Gastrocnemius medialis (tissue), 4 donors: ENCODE measurements around the gene YBX2. TPM values are rescaled to one million over a fixed set of nuclear protein-coding genes. Genes with fewer than 3 reads are reported as not detected.

ENCODE experiments used
- ATAC-seq, 2 donors: fragments of 150-250 bp; one replicate each; pipeline ENCODE4 v1.9.1; 2016
- DNase-seq, 2 donors: peaks; one replicate each; pipeline ENCODE4 v3.0.0-alpha.2; 2019
- H3K27ac ChIP-seq, 4 donors: fragments of 200-600 bp; sonication (generic); 1 replicate in 1 of 4; 2 replicates in 3 of 4; pipeline ENCODE4 v1.5.1; 2016 to 2018; ENCODE audit warnings: mild to moderate bottlenecking in 2 of 4, moderate library complexity in 1 of 4
- H3K27me3 ChIP-seq, 3 donors: fragments of 200-600 bp; sonication (generic) in 2 of 3; 1 replicate in 1 of 3; 2 replicates in 2 of 3; pipeline versions ENCODE4 v1.5.1 to v1.6.0; 2016 to 2019; ENCODE audit warnings: mild to moderate bottlenecking in 1 of 3, moderate library complexity in 1 of 3
- H3K36me3 ChIP-seq, 2 donors: fragments of 200-600 bp; sonication (generic) in 1 of 2; one replicate each; pipeline ENCODE4 v1.5.1; 2017 to 2018
- H3K4me1 ChIP-seq, 2 donors: fragments of 200-600 bp; sonication (generic) in 1 of 2; one replicate each; pipeline ENCODE4 v1.5.1; 2016 to 2017; ENCODE audit warnings: mild to moderate bottlenecking in 2 of 2
- H3K4me3 ChIP-seq, 4 donors: fragments of 200-600 bp; sonication (generic) in 3 of 4; 1 replicate in 1 of 4; 2 replicates in 3 of 4; pipeline ENCODE4 v1.5.1; 2016 to 2019; ENCODE audit warnings: mild to moderate bottlenecking in 2 of 4
- H3K9me3 ChIP-seq, 3 donors: fragments of 200-600 bp; sonication (generic) in 2 of 3; 1 replicate in 1 of 3; 2 replicates in 2 of 3; pipeline ENCODE4 v1.5.1; 2016 to 2019
- POLR2A ChIP-seq, 2 donors: fragments of 450-650 bp; IDR thresholded peaks; one replicate each; pipeline ENCODE4 v1.6.1; 2017; ENCODE audit warnings: antibody characterized with exemption in 2 of 2, mild to moderate bottlenecking in 2 of 2, moderate library complexity in 2 of 2
- in situ Hi-C, 4 donors: fragments of 200-750 bp; cut with MboI; loops; one replicate each; pipeline versions ENCODE4 v1.15.0 to v1.8.0; 2017; ENCODE audit warnings: low sequenced_read_pairs in 4 of 4
- intact Hi-C: fragments of 100-400 bp; cut with DNase I; formaldehyde crosslinking; loops from one replicate; pipeline ENCODE4 v1.15.1; 2023; ENCODE audit warnings: low total_unique reads
- total RNA-seq, 4 donors: library from RNA; depleted of rRNA; stranded (reverse); fragments of >200 nt; gene quantifications; one replicate each; pipeline versions ENCODE4 v1.1.0 to v1.2.3, GENCODE V29; 2016
- TF ChIP-seq, protein P1 (sequence below), 5 experiments: fragments of 450-650 bp in 3 of 5; fragments of 200-600 bp in 2 of 5; sonication (generic) in 2 of 5; IDR thresholded peaks in 4 of 5; conservative IDR thresholded peaks in 1 of 5; 1 replicate in 4 of 5; 2 replicates in 1 of 5; pipeline ENCODE4 v1.5.1; 2016 to 2019; ENCODE audit warnings: antibody characterized with exemption in 5 of 5, mild to moderate bottlenecking in 3 of 5, moderate library complexity in 3 of 5

The YBX2 gene
- total RNA-seq, 4 donors from 2014 or later, result 0.42 to 2.2 (median 0.46) TPM; not detected in 1

DNA sequence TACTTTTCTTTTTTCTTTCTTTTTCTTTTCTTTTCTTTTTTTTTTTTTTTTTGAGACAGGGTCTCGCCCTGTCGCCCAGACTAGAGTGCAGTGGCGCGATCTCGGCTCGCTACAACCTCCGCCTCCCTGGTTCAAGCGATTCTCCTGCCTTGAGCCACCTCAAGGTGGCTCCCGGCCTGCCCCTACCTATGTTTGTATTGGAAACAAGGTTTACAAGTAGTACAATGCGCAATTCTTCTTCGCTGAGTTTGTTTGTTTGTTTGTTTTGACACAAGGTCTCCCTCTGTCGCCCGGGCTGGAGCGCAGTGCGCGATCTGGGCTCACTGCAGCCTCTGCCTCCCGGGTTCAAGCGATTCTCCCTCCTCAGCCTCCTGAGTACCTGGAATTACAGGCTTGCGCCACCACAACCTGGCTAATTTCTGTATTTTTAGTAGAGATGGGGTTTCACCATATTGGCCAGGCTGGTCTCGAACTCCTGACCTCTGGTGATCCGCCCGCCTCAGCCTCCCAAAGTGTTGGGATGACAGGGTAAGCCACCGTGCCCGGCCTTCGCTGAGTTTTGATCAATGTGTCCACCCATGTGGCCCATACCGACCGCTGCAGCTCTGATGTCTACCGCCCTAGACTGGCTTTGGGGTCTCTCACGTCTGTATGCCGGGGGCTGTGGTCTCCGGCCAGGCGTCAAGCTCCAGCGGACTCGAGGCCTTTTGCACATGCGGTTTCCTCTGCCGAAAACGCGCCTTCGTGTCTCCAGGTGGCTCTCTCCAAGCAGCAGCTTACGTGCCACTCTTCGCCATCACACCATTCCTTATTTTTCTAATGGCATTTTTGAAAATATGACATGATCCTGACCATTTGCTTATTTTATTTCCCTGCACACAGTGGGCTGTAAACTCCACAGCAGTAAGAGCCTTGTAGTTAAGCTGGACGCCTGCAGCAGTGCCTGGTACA lies 1.1 kb upstream of the YBX2 start:
- intact Hi-C loops, result loop anchor here (1.0 kb wide), 2 partner anchors 15 to 76 kb away; partner anchors contain the start of genes ACADVL and DLG4
- TF ChIP-seq POLR2A (IDR thresholded peaks at IDR 0.05), result no peak
- TF ChIP-seq, protein P1, sequence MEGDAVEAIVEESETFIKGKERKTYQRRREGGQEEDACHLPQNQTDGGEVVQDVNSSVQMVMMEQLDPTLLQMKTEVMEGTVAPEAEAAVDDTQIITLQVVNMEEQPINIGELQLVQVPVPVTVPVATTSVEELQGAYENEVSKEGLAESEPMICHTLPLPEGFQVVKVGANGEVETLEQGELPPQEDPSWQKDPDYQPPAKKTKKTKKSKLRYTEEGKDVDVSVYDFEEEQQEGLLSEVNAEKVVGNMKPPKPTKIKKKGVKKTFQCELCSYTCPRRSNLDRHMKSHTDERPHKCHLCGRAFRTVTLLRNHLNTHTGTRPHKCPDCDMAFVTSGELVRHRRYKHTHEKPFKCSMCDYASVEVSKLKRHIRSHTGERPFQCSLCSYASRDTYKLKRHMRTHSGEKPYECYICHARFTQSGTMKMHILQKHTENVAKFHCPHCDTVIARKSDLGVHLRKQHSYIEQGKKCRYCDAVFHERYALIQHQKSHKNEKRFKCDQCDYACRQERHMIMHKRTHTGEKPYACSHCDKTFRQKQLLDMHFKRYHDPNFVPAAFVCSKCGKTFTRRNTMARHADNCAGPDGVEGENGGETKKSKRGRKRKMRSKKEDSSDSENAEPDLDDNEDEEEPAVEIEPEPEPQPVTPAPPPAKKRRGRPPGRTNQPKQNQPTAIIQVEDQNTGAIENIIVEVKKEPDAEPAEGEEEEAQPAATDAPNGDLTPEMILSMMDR (IDR thresholded peaks at IDR 0.05 in 4 of 5, conservative IDR thresholded peaks at IDR 0.05 in 1 of 5), result peak in 1 of 5 experiments; percentile 5
- DNase-seq, result peak in 1 of 2 donors; percentile 50
- in situ Hi-C loops, result no loop called here
- H3K4me1 ChIP-seq, result peaks cover 47 to 53% of the 10 kb centered on the region in 2 donors
- H3K36me3 ChIP-seq, result no peaks in the 10 kb centered on the region
- ATAC-seq, result no peak
- H3K4me3 ChIP-seq, result peak overlapping the region; percentile 39 to 52 (median 46)
- H3K27me3 ChIP-seq, result no peaks in the 10 kb centered on the region
- no peaks in the 10 kb centered on the region for H3K9me3 ChIP-seq
- H3K27ac ChIP-seq, result peak overlapping the region; percentile 95 to 100 (median 98)

DNA sequence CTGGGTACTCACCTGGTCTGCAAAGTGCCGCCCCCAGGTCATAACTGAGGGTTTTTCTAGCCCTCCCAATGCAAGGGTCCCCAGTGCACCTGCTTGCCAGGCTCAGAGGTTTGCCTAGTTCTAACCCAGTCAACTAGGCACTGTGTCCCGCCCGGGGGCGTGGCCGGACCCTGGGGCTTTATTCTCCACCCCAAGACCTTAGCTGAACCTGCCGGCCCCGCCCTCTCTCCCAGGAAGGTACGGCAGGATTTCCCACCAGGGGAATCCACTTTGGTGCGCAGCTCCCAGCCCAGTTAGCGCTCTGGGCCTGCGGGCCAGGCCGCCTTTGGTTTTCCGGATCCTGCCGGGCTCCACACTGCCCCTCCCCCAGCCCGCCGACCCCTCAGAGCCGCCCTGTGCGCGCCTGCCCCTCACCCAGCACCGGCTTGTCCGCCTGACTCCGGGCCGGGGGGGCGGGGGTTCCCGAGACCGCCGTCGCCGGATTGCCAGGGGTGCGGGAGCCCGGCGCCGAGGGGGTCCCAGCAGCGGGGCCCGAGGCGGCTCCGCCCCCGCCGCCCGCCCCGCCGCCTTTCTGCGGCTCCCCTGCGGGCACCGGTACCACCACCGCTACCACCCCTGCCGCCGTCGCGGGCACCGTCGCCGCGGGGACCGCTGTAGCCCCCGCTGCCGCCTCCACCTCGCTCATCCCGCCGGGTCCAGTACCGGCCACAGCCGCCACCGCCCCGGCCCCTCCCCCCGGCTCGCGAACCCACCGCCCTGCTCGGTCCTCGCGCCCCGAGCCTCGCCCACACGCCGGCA lies 424 bp downstream of the YBX2 start:
- H3K4me1 ChIP-seq, result peaks cover 47 to 57% of the 10 kb centered on the region in 2 donors
- no peaks in the 10 kb centered on the region for H3K36me3 ChIP-seq
- DNase-seq (peak; percentile 31 to 60), ATAC-seq (peak; percentile 2 to 3)
- TF ChIP-seq, protein P1 (IDR thresholded peaks at IDR 0.05 in 4 of 5, conservative IDR thresholded peaks at IDR 0.05 in 1 of 5), result peak in 1 of 5 experiments; percentile 19
- TF ChIP-seq POLR2A (IDR thresholded peaks at IDR 0.05), result peak; percentile 46 to 52
- no peaks in the 10 kb centered on the region for H3K27me3 ChIP-seq
- H3K27ac ChIP-seq, result peak overlapping the region; percentile 95 to 100 (median 98)
- in situ Hi-C loops (no loop called here), intact Hi-C loops (no loop called here)
- peak overlapping the region in 3 of 4 donors; percentile 39 to 52 (median 47) for H3K4me3 ChIP-seq
- H3K9me3 ChIP-seq, result no peaks in the 10 kb centered on the region

DNA sequence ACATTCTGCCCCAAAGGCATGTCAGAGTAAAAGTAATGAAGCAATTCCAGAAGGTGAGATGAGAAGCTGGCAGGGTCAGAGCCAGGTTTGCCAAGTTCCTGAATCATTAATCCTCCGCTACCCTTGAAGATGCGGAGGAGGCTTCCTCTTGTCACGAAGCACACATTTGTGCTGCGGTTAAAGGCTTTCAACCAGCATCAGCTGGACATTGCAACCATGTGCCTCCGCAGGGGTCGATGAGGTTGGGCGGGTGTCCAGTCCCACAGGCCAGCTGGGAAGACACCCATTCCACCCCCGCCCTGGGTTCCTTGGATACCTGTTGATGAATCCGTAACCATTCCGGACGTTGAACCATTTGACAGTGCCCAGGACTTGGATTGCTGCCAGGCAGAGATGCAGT lies 1.3 kb downstream of the YBX2 start:
- DNase-seq (peak; percentile 31 to 64), ATAC-seq (peak in 1 of 2 donors; percentile 0)
- Histone ChIP-seq H3K9me3 (no peaks in the 10 kb centered on the region), H3K4me1 (peaks cover 47 to 57% of the 10 kb centered on the region in 2 donors), H3K27ac (peak overlapping the region; percentile 95 to 100 (median 98)), H3K36me3 (no peaks in the 10 kb centered on the region), H3K27me3 (no peaks in the 10 kb centered on the region), H3K4me3 (no peak overlapping the region)
- no peak for TF ChIP-seq POLR2A (IDR thresholded peaks at IDR 0.05)
- TF ChIP-seq, protein P1 (IDR thresholded peaks at IDR 0.05 in 4 of 5, conservative IDR thresholded peaks at IDR 0.05 in 1 of 5), result no peak
- in situ Hi-C loops, result no loop called here
- intact Hi-C loops, result no loop called here

DNA sequence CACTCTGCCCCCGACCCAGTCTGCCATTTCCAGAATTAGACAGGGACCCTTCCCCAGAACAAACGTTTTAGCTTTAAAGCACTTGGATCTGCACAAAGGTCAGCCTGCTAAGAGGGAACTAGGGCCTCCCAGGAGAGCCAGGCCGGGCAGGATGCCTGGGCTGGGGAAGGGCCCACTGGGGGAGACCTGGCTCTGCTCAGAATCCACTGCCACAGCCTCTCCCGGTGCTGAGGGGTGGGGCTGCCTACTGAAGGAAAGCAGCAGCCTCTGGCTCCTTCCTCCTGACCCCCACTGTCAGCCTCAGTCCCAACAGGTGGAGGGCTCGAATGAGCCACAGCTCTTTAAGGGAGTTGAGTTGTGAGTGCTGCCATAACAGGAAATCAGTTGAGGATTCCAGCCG lies 1.7 kb downstream of the YBX2 start:
- in situ Hi-C loops (no loop called here), intact Hi-C loops (no loop called here)
- Histone ChIP-seq H3K27me3 (no peaks in the 10 kb centered on the region), H3K4me3 (no peak overlapping the region), H3K36me3 (no peaks in the 10 kb centered on the region), H3K9me3 (no peaks in the 10 kb centered on the region), H3K27ac (peak overlapping the region; percentile 95 to 100 (median 98)), H3K4me1 (peaks cover 47 to 57% of the 10 kb centered on the region in 2 donors)
- DNase-seq, result peak in 1 of 2 donors; percentile 56
- ATAC-seq, result no peak
- TF ChIP-seq POLR2A (IDR thresholded peaks at IDR 0.05), result no peak
- TF ChIP-seq, protein P1 (IDR thresholded peaks at IDR 0.05 in 4 of 5, conservative IDR thresholded peaks at IDR 0.05 in 1 of 5), result no peak
